NCI-H345 (cell line): ENCODE measurements around the gene WWOX.

Source experiments
- DNase-seq: peaks from one replicate; lab custom pipeline; 2025; lab: John Stamatoyannopoulos, UW

The WWOX gene

DNA sequence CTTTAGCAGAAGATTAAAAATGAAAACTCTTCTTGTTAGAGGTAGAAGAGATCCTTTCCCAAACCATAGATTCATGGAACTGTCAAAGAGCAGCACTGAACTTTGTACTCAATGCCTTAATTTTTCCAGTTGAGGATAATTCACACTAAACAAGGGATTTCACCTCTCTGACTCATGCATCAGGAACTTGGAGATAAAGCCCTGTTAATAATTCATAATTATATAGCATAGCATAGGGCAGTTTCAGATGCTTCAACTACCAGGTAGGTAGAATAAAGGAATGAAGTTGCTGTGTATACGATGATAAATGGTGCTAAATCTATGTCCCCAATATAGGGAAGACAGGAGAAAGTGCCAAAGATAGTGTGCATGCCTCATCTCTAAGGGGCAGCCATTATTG is 1050.7 kb downstream of the WWOX start:
- DNase-seq = no peak

DNA sequence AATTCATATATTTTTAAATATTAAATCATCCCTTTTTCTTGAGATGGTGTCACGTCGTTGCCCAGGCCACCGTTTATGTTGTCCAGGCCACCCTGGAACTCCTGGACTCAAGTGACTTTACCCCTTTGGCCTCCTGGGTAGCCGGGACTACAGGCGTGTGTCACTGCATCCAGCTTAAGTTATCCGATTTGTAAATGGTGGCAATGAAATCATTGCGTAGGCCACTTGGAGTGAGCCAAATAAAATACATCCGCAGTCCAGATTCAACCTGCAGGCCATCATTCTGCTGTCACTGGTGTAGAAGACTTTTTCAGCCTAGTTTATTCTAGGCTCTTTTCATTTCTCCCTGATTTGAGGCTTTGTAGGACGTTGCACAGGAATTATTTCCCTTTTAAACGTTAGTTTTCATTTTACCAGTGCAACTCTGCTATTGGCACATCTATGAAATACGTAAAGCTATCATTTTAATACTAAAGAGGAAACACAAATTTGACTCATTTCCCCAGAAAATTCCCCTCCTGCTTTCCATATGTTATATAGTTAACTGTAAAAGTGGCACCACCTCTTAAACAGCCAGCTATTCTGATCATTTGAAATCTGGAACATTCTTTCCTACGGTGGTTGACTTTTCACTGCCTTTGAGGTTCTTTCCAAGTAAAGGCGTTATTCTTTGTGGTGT is 1051.3 kb downstream of the WWOX start:
- DNase-seq = no peak

DNA sequence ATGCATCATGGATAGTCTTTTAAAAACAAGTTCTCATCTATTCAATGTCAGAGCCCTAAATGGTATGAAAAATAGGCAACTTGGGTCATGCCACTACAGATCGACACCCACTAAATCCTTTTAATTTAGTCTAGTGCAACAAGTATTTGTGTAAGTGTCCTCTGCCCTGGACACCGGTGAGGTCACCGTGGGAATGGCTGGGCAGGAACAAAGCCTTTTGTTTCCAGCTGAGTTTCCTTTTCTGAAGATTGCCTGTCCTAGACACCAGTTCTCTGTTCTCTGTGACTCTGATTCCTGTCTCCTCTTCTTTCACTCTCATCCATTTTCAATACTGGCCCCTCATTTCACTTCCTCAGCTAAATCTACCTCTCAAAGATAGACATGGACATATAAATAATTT is 1054.6 kb downstream of the WWOX start:
- no peak for DNase-seq

DNA sequence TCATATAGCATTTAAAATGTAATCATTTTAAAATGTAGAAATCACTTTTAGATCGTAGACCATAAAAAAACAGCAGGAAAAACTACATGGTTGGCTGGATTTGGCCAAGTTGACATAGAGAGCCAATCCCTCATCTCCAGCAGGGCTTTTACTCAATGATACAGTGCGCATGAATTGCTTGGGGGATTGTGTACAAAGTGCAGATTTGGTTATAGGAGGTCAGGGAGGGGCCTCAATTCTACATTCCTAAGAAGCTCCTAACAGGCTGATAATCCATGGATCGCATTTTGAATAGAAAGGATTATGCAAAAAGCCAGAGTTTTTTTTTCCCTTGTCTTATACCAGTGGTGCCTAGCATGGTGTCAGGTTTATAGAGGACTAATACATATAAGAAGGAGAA is 1056.0 kb downstream of the WWOX start:
- no peak for DNase-seq

GRCh38 chr16:79155904-79156303 is 1056.5 kb downstream of the WWOX start:
- DNase-seq = no peak

GRCh38 chr16:79156761-79157160 is 1057.3 kb downstream of the WWOX start:
- DNase-seq = no peak

GRCh38 chr16:79158337-79158736 is 1058.9 kb downstream of the WWOX start:
- no peak for DNase-seq

- no peak for DNase-seq
Measured at GRCh38 chr16:79159261-79160049, 1060.0 kb downstream of the WWOX start.

DNA sequence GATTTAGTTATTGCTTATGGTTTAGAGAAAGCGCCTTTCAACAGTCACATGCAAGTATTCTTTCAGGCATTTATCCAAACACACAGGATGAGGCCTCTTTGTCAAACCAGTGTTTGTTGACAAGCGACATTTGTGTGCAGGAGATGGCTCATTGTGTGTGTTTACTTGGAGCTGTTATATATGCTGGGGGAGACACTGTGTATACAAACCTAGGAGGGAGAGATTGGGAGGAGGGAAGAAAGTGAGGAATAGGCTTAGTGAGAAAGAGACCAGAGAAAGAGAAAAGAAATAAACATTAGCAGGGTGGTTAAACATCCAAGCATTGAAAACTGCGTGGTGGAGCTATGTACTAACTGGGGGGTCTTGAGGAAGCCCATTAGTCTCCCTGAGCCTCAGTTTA is 1063.5 kb downstream of the WWOX start:
- peak; percentile 67 for DNase-seq

- peak; percentile 22 for DNase-seq
Measured at GRCh38 chr16:79163691-79164387, 1064.4 kb downstream of the WWOX start.

- DNase-seq = no peak
Measured at GRCh38 chr16:79164388-79164995, 1065.0 kb downstream of the WWOX start.

DNA sequence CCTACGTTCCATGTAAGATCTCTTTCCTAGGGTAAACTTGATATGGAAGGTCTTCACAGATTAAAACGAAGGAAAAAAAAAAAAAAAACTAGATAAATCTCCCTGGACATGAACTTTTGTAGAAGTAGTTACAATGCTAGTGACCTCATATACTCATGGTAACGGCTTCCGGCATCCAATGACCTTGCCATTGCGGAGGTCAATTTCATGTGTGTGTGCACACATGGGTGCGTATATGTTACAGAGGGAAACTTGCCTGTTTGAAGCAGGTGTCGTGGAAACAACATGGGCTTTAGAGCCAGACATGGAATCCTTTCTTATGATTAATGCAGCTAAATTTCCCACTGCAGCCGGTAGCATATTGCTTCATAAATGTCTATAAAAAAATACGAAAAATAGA is 1065.6 kb downstream of the WWOX start:
- DNase-seq = no peak

DNA sequence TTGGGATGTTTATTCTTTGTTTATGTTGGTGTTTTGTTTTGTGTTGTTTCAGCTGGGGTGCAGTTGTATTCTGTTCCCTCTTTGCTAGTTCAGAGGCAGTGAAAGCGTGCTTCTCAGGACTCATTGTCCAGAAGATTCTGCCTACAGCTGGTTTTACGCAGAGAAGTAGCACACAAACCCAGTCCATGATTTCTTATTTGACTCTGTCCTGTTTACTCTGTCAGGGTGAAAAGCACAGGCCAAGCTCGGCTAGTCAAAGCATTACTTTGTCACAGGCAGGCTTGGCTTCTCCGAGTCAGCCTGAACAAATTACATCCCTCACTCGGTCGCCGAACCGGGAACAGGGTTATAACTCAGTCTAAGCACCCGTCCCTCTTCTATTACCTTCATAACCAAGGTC is 1066.1 kb downstream of the WWOX start:
- DNase-seq = no peak

DNA sequence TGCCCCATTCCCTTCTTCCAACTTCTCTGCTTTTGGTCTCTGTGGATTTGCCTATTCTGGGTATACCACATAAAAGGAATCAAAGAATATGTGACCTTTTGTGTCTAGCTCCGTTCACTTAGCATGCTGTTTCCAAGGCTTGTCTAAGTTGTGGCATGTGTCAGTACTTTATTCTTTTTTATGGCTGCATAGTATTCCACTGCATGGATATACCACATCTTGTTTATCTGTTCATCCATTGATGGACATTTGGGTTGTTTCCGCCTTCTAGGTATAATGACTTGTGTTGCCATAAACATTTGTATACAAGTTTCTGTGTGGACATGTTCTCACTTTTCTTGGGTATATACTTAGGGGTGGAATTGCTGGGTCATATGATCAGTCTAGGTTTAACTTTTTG is 1068.4 kb downstream of the WWOX start:
- no peak for DNase-seq

DNA sequence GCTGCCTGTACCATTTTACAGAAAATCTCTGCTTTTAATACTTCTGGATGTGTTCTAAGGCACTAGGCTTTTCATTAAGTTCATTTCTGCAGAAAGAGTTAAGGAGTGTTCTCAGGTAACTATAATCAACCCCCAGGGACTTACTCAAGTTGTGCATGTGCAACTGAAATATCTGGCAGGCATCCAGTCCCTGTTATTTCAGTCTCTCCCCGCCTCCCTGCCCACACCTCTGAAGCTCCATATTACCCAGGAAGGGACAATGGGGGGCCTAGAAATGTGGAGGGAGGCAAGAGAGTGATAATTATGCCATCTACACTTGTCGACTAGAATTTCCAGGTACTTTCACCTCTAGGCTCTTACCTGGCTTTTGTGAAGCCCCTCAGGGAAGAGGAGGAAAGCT is 1068.9 kb downstream of the WWOX start:
- DNase-seq = peak; percentile 37

- no peak for DNase-seq
Measured at GRCh38 chr16:79169239-79169638, 1069.8 kb downstream of the WWOX start.

DNA sequence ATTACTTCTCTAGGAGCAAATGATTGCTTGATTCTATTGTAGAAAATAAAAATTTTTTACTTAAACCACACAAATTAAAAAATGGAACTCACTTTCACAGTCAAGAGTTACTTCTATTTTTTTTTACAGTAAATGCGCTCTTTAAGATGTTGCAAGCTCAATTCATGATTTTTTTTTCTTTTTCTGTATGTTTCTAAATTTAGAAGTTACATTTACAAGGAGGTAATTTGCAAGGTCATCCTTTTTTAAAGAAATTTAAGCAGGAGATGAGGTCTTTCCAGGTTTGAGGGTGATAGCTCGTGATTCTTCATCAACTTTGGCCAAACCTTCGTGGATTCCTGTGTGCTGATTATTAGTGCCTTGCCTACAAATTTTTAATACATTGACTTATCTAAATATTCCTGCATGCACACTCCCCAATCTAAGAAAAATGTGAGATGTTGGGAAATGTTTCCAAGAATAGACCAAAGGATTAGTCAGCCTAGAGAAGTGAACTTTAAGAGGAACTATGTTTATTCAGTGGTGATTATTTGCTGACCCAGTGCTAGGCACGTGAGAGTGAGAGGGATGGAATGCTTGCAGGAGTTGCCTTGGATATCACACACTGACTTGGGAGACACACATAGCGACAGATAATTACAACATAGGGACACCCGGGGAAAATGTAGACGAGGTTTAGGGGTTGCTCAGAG is 1071.2 kb downstream of the WWOX start:
- no peak for DNase-seq

- DNase-seq = no peak
Measured at GRCh38 chr16:79171504-79171903, 1072.0 kb downstream of the WWOX start.

- peak; percentile 87 for DNase-seq
Measured at GRCh38 chr16:79171931-79172705, 1072.7 kb downstream of the WWOX start.

- DNase-seq = no peak
Measured at GRCh38 chr16:79172976-79173500, 1073.6 kb downstream of the WWOX start.

DNA sequence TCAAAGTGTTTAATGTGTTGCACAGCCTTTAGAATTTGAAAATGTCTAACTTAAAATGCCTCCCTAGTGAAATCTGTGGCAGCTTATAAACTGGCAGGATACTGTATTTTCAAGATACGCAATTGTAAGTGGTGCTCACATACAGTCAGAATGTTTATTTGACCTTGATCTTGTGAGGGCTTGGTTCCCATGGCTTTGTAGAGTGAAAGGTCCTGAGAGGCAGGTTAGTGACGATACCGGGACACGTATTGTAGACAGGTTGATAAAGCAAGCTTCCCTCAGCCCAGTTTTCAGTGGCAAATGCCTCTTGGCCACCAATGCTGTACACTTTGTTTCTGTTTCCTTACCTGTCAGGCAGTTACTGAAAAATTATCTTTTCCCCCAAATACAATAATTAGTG is 1074.5 kb downstream of the WWOX start:
- DNase-seq = no peak
